DMS53 (cell line): ENCODE data around the gene ZNF14.
"Not testable (repeated sequence)": the region's sequence is repeated elsewhere in the genome, so short reads cannot be mapped to it uniquely, and the experiment has no call there.

Experiments
- DNase-seq: peaks from one replicate; lab custom pipeline; 2025; lab: John Stamatoyannopoulos, UW

The ZNF14 gene

DNA sequence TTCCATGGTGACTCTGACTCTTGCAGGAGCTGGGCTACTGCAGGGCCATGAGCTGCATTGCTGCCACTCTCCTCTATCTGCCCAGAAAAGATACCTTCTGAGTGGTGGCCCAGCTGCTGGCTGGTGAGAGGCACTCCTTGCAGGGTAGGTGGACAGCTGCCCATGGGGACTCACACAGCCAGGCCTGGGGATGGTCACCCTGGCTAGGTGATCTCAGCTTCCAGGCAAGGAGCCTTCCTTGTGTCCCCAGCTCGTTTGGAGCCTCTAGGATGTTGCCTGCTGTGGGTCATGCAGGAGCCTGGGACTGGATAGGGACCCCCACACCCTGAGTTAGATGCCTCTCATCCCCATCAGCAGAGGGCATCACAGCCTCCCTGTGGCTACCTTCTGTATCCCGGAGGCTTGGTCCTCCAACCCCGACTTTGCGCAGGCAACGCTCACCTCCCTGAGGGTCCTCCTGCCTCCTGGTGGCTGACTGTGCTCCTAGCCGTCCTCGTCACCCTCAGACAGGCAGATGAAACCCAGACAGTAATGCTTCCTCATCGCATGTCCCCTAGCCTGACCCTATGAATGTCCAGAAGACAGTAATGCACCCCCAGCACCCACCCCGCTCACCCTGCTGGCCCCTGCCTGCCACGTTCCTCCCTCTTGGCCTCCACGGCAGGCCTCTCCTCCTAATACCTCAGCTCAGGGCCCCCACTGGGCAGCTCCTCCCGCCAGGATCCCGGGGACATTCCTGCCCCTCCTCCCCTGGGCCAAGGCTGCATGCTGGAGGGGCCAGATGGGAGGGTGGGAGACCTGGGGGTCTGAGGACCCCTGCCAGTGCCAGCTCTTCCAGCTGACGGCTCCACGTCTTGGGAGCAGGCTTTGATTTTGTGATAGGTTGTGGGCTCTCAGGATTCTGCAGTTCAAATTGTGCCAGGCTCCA, 13.6 kb upstream of the ZNF14 start:
- no peak for DNase-seq

DNA sequence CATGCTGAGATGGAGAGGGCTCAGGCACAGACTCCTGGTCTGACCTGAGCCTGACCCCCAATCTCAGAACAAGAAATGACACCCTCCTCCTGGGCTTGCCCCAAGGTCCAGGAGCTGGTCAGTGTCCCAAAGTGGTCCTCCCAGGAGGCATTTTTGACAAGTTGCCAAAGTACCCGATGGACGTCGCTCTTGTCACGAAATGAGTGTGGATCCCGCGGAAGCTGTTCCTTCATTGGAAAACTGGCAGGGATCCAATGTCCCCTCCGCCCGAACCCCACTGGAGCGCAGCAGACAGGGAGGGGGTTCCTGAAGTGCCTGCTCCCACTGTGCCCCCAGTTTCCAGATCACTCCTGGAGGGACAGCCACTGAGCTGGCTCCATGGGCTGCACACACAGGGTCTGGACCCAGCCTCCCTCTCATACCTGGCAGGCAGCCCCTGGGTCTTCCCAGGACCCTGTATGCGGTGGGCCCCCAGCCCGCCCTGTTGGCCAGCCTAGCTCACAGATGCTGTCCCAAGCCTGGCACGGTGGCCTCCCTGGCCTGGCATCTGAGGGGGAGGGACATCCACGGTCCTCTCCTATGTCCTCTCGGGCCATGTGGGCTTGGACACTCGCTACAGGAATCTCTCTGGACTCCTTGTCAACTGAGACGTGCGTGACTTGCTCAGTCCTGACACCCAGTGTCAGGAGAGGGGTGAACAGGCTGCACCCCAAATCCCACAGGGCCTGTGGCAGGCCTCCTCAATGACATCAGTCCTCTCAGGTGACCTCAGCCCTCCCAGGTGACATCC, 12.8 kb upstream of the ZNF14 start:
- no peak for DNase-seq

DNA sequence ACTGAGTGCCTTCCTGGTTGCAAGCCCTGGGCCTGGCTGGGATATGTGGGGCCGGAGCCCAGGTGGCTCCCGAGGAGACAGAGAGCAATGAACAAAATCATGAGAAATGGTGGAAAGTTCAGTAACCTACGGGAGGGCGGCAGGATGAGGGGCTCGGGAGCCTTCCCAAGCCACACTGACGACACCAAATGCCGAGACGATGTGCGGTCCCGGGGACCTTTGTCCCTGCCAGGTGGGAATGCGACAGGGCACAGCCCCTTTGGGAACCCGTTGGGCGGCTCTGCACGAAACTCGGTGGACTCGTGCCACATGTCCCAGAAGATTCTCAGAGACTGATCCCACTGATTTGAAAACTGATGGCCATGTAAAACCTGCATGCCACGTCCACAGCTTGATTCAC, 11.7 kb upstream of the ZNF14 start:
- no peak for DNase-seq

DNA sequence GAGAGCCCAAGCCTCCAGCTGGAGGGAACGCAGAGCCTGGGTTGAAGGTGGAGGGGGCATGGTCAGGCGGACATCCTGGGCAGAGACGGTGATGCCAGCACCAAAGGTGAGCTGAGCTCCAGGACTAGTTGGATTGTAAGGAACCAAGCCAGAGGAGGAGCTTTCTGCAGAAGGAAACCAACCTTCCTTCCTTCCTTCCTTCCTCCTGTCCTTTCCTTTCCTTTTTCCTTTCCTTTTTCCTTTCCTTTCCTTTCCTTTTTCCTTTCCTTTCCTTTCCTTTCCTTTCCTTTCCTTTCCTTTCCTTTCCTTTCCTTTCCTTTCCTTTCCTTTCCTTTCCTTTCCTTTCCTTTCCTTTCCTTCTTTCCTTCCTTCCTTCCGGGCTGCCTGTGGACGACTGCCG, 11.0 kb upstream of the ZNF14 start:
- not testable (repeated sequence) for DNase-seq

DNA sequence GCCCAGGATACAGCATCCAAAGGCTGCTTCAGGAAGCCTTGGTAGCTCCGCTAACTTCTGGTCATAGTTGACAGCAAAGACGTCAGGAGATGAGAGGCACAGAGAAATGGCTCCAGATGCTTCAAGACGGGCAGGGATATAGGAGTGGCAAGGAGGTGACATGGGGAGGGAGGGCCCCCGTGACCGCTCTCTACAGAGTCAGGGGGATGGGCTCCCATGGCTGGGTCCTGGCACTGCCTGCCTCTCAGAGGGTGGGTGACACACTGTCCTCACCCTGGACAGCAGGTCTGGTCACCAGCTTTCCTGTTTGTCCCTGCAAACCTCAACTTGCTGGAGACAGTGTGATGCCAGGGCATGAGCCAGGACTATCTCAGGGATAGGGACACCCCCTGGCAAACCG, 10.3 kb upstream of the ZNF14 start:
- DNase-seq, result no peak

DNA sequence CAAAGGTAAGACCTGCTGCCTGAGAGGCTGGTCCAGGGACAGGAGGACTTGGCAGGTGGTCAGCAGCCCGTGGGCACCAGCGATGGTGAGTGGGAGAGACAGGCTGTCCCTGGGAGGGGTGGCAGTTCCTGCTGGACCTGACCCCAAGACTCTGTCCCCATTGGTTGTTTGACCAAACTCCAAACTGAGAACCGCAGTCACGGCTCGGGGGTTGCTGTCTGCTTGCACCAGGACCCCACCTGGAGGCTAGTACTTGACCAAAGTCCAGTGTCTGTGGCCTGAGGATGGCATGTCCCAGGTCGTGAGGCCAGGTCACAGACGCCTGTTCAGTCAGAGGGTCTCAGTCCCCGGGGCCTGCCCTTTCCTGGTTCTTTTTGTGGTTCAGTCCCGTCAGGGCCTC, 9.9 kb upstream of the ZNF14 start:
- no peak for DNase-seq

DNA sequence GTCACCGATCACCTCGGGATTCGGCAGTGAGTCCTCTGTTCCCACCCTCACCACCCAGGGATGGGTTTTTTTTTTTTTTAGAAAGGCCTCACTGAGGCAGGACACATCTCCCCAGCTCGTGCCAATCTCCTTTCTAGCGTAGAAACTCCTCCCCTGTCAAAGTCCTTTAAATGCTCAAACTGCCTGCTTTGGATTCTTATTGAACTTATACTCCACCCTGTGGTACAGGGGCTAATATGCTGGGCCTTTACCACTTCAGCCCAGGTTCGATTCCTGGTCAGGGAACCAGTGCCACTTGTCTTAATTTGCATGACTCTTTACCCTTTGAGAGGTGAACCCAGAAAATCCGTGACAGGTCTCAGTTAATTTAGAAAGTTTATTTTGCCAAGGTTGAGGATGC, 8.3 kb upstream of the ZNF14 start:
- no peak for DNase-seq

DNA sequence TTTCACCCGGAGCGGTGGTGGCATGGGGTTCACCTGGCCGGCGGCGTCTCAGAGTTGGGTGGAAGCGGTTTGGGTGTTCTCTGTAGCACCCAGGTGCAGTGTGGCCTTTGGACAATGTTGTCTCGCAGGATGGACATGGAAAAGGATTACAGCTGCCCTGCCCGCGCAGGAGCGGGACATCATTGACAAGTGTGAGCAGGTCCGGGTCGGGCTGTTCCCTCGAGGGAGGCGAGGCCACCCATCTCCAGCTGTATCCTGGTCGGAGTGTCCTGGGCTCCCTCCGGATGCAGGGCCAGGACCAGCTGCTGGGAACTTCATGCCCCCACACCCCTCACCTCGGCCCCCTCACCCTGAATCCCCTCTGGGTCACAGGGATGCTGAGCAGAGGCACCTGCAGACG, 7.8 kb upstream of the ZNF14 start:
- no peak for DNase-seq

DNA sequence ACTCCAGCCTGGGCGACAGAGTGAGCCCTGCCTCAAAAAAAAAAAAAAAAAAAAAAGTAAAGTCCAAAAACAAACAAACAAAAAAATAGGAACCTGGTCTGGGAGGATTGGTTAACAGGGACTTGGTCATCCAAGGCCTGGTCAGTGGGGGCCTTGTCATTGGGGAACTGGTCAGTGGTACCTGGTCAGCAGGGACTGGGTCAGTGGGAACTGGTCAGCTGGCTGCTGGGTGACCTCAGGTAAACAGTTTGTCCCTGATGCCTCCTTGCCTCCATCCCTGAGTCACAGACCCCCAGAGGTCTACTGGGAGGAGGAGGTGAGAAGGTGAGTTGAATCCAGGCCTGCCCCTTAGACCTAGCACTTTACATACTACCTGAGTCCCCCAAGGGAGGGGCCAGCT, 5.7 kb upstream of the ZNF14 start:
- no peak for DNase-seq

DNA sequence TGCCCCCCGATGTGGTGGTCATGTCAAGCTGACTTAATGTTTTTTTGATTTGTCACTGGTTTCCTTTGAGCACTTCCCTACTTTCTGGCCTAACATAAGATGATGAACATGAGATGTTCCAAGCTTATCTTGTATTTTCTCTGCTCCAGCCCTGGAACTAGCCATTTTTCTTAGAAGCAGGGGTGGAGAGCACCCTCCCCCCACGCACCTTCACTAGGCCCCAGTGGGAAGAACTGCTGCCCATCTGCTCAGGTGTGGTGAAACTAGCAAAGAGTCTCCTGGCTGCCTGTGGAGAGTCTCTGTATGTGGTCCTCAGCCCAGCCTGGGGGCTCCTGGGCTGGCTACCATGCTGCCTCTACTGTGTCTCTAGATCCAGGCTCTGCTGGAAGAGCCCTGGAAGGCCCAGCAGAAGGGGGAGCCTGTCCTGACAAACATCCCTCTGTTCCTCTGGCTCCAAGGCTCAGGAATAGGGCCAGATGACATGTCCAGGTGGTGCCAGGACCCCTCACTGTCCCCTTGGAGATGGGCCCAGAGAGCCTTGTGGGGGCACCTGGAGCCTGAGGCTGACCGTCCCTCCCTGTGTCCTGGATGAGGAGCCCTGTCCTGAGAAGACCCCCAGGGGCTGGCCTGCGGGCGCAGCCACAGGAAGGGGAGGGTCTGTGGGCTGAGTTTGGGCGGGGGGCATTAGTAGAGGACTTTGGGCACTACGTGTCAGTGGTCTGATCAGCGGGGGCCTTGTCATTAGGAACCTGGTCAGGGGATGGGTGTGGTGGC, 4.8 kb upstream of the ZNF14 start:
- DNase-seq, result no peak

DNA sequence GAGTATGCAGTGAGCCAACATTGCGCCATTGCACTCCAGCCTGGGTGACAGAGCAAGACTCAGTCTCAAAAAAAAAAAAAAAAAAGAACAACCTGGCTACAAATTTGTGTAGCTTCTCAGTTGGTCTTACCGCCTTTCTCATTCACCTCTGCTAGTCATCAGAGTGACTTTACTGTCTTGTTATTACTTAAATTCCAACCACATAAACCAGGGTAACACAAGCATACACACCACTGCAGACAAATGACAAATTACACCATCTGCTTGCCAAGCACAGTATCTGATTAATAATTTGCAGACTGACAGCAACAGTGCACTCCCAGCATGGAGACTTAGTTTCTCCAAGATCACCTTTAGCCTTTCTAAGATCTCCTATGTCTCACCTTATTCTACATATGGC, 11.0 kb downstream of the ZNF14 start:
- no peak for DNase-seq

DNA sequence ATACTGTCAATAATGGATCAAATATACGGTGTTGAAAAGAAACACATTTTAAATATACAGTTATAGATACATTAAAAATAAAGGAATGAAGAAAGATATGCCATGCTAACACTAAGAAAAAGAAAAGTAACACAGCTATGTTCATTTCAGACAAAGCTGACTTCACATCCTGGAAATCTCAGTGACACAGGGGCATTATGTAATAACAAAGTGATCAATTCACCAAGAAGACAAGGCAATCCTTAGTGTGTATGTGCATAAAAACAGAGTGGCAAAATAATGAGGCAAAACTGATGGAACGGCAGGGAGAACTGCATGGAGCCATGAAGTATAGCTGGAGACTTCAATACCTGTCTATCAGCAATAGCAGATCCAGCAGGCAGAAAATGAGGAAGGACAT, 13.1 kb downstream of the ZNF14 start:
- no peak for DNase-seq

DNA sequence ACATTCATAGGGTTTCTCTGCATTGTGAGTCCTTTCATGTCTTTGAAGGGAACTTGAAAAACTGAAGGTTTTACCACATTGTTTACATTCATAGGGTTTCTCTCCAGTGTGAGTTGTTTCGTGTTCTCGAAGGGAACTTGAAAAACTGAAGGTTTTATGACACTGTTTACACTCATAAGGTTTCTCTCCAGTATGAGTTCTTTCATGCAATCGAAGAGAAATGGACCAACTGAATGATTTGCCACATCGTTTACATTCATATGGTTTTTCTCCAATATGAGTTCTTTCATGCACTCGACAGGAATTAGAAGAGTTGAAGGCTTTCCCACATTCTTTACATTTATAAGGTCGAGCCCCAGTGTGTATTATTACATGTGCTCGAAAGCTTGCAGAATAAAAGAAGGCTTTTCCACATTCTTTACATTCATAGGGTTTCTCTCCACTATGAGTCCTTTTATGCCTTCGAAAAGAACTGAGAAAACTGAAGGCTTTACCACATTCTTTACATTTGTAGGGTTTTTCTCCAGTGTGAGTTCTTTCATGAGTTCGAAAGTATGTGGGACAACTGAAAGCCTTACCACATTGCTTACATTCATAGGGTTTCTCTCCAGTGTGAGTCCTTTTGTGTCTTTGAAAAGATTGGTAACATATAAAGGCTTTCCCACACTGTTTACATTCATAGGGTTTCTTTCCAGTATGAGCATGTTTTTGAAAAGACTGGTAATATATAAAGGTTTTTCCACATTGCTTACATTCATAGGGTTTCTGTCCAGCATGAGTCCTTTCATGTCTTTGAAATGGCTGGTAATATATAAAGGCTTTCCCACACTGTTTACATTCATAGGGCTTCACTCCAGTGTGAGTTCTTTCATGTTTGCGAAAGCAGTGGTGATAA, 20.7 kb downstream of the ZNF14 start:
- DNase-seq, result peak; percentile 12

DNA sequence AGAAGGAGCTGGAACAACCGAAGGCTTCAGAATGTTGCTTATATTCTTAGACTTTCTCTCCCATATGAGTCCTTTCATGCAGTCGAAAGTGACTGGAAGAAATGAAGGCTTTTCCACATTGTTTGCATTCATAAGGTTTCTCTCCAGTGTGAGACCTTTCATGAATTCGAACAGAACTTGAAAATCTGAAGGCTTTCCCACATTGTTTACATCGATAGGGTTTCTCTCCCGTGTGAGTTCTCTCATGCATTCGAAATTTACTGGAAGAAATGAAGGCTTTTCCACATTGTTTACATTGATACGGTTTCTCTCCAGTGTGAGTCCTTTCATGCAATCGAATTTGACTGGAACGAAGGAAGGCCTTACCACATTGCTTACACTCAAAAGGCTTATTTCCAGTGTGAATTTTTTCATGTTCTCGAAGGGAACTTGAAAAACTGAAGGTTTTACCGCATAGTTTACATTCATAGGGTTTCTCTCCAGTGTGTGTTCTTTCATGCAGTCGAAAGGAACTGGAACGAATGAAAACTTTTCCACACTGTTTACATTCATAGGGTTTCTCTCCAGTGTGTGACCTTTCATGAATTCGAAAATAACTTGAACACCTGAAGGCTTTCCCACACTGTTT, 21.5 kb downstream of the ZNF14 start:
- DNase-seq, result peak; percentile 8

DNA sequence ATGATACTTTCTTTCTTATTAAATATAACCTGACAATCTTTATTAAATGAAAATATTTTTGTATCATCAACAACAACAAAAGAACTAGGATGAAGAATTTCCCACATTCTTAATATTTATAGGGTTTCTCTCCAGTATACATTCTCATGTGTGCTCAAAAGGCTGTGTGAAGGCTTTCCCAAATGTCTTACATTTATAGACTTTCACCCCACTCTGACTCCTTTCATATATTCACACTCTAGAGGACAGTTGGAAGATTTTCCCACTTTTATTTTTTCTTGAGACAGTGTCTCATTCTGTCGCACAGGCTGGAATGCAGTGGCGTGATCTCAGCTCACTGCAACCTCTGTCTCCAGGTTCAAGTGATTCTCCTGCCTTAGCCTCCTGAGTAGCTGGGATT, 22.4 kb downstream of the ZNF14 start:
- no peak for DNase-seq

DNA sequence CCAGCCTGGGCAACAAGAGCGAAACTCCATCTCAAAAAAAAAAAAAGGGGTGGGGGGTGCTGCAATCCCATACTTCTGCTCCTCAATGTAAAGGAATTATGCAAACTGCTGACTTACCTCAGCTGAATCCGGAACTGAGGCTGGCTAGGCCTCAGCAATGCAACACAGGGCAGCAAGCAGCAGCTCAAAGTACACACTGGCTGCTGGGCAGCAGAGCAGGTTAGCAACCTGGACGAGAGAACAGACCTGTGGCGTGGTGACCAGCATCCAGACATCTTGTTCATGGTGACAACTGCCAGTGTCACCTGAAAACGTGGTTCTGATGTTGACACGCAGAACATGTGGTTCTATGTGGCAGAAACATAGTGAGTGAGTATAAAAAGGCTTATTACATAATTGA, 28.1 kb downstream of the ZNF14 start:
- DNase-seq, result no peak

DNA sequence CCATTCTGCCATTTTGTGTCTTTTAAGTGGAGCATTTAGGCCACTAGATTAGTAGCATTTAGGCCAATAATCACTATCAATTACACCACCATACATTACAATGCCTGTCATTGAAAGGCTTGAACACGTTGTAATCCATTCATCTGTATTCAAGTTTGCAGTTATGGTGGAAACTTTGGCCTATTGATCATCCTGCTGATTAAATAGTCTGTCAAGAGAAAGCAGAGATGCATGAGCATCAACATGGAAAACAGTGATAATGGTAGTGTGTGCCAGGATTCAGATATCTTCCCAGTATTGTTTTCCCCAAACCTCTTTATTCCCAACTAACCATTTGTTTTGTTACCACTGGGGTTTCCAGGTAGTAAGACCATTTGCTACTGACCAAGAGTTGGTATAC, 32.4 kb downstream of the ZNF14 start:
- DNase-seq, result not testable (repeated sequence)

DNA sequence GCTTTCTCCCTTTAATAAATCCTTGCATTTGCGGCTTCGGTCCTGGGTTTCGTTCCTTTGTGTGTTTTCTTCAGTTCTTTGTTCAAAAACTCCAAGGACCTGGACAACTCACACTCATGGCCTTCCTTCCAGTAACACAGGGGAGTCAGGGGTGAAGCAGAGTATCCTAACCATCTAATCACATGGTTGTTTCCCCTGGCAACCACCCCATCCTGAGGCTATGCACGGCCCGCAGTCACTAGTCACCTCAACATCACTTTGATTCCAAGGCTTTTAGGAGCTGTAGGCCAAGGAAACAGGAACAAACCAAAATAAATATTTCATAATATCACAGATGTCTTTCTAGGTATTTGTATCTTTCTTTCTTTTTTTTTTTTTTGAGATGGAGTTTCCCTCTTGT, 35.3 kb downstream of the ZNF14 start:
- no peak for DNase-seq

DNA sequence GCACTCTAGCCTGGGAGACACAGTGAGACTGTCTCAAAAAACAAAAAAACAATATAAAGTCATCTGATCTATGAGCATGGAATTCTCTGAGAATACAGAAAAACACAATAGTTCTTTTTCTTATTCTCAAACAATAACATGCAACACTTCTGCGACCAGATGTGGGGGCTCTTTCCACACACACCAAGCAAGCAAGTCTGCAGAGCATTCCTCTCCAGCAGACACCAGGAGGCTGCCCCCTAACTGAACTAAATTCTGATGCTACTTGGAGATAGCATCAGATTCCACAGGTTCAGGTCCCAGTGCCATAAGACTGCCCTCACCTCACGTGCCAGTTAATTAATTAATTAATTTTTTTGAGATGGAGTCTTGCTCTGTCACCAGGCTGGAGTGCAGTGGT, 36.5 kb downstream of the ZNF14 start:
- no peak for DNase-seq

DNA sequence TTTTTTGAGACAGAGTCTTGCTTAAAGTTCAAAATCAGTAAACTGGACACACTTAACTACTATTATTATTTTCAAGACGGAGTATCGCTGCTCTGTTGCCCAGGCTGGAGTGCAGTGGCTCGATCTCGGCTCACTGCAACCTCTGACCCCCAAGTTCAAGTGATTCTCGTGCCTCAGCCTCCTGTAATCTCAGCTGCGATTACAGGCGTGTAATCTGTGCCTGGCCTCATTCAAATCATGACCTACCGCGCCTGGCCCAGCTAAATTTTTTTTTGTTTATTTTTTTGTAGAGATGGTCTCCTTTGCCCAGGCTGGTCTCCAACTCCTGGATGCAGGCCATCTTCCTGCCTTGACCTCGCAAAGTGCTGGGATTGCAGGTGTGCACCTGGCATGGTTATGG, 41.2 kb downstream of the ZNF14 start:
- DNase-seq, result no peak

DNA sequence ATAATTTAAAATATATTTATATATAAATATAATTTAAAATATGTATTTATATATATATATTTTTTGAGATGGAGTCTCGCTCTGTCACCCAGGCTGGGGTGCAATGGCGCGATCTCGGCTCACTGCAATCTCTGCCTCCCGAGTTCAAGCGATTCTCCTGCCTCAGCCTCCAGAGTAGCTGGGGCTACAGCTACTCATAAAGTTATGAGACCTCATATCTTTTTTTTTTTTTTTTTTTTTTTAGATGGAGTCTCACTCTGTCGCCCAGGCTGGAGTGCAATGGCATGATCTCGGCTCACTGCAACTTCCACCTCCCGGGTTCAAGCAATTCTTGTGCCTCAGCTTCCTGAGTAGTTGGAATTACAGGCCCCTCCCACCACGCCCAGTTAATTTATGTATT, 43.9 kb downstream of the ZNF14 start:
- not testable (repeated sequence) for DNase-seq
